ENCODE measurements around the gene HSPB8. TPM values are rescaled to one million over a fixed set of nuclear protein-coding genes. Genes with fewer than 3 reads are reported as not detected.

Gene HSPB8
- total and polyA plus RNA-seq, 8 donors = 5.4 to 21.2 (median 9.7) TPM

- no peaks in the 10 kb centered on the region for H3K36me3 ChIP-seq
- no peak for TF ChIP-seq CTCF (IDR thresholded peaks at IDR 0.05)
- H3K27me3 ChIP-seq = peaks cover 0 to 5% (median 0%) of the 10 kb centered on the region in 4 donors
- FAIRE-seq = no peak
- DNase-seq = no peak
- intact Hi-C loops (cut with DNase I) = no loop called here
- H3K9me3 ChIP-seq = no peaks in the 10 kb centered on the region
- no peaks in the 10 kb centered on the region for H3K4me1 ChIP-seq
- WGBS, 2 donors = 61 to 62% methylated on average over 6 of the region's 6 CpGs
- H3K4me3 ChIP-seq = no peak overlapping the region
- ATAC-seq = no peak
- H3K27ac ChIP-seq = no peak overlapping the region
These were observed 21.2 kb upstream of the HSPB8 start for GRCh38 chr12:119157528-119157927.

GRCh38 chr12:119157978-119158377 is 20.8 kb upstream of the HSPB8 start:
- intact Hi-C loops (cut with DNase I) = no loop called here
- Histone ChIP-seq H3K4me1 (no peaks in the 10 kb centered on the region), H3K4me3 (no peak overlapping the region), H3K27ac (no peak overlapping the region), H3K36me3 (no peaks in the 10 kb centered on the region), H3K9me3 (no peaks in the 10 kb centered on the region), H3K27me3 (peaks cover 0 to under 1% (median 0%) of the 10 kb centered on the region in 4 donors)
- 87 to 89% methylated on average over 7 of the region's 7 CpGs for WGBS, 2 donors
- TF ChIP-seq CTCF (IDR thresholded peaks at IDR 0.05) = no peak
- ATAC-seq (no peak), DNase-seq (no peak), FAIRE-seq (no peak)

- FAIRE-seq (no peak), DNase-seq (no peak), ATAC-seq (no peak)
- H3K27ac ChIP-seq = no peak overlapping the region
- H3K4me3 ChIP-seq = no peak overlapping the region
- no peaks in the 10 kb centered on the region for H3K27me3 ChIP-seq
- TF ChIP-seq CTCF (IDR thresholded peaks at IDR 0.05) = no peak
- intact Hi-C loops (cut with DNase I) = no loop called here
- no peaks in the 10 kb centered on the region for H3K36me3 ChIP-seq
- H3K9me3 ChIP-seq = no peaks in the 10 kb centered on the region
- 59 to 64% methylated on average over 7 of the region's 7 CpGs for WGBS, 2 donors
- H3K4me1 ChIP-seq = no peaks in the 10 kb centered on the region
These were observed 20.3 kb upstream of the HSPB8 start for GRCh38 chr12:119158402-119158801.

- 65 to 75% methylated on average over 2 of the region's 2 CpGs for WGBS, 2 donors
- no peaks in the 10 kb centered on the region for H3K9me3 ChIP-seq
- FAIRE-seq (no peak), DNase-seq (no peak), ATAC-seq (no peak)
- intact Hi-C loops (cut with DNase I) = no loop called here
- H3K27me3 ChIP-seq = no peaks in the 10 kb centered on the region
- TF ChIP-seq CTCF (IDR thresholded peaks at IDR 0.05) = no peak
- H3K4me1 ChIP-seq = no peaks in the 10 kb centered on the region
- no peak overlapping the region for H3K27ac ChIP-seq
- H3K4me3 ChIP-seq = no peak overlapping the region
- no peaks in the 10 kb centered on the region for H3K36me3 ChIP-seq
These were observed 18.9 kb upstream of the HSPB8 start for GRCh38 chr12:119159844-119160243.

GRCh38 chr12:119167902-119168301 is 10.8 kb upstream of the HSPB8 start:
- H3K4me1 ChIP-seq = no peaks in the 10 kb centered on the region
- H3K36me3 ChIP-seq = no peaks in the 10 kb centered on the region

More at GRCh38 chr12:119167902-119168301, 10.8 kb upstream of the HSPB8 start:
- FAIRE-seq = no peak
- no peak for TF ChIP-seq CTCF (IDR thresholded peaks at IDR 0.05)
- intact Hi-C loops (cut with DNase I) = no loop called here
- WGBS, 2 donors = 70 to 74% methylated on average over 3 of the region's 3 CpGs
- no peak overlapping the region for H3K4me3 ChIP-seq
- no peak for DNase-seq
- no peak overlapping the region for H3K27ac ChIP-seq
- no peaks in the 10 kb centered on the region for H3K27me3 ChIP-seq
- ATAC-seq = no peak
- H3K9me3 ChIP-seq = no peaks in the 10 kb centered on the region

Data from pancreas (tissue), 10 donors.